Neural progenitor cell (in vitro differentiated cells): ENCODE measurements around the gene CTIF.

Experiments used
- CTCF ChIP-seq: fragments of 200-600 bp; sonication (generic); IDR thresholded peaks from 2 replicates; pipeline ENCODE4 v1.5.1; 2017; ENCODE audit warnings: antibody characterized with exemption, mild to moderate bottlenecking
- EZH2 ChIP-seq: fragments of 200-600 bp; sonication (generic); IDR thresholded peaks from 2 replicates; pipeline ENCODE4 v1.6.1; 2017; ENCODE audit warnings: antibody characterized with exemption, mild to moderate bottlenecking, moderate library complexity

DNA sequence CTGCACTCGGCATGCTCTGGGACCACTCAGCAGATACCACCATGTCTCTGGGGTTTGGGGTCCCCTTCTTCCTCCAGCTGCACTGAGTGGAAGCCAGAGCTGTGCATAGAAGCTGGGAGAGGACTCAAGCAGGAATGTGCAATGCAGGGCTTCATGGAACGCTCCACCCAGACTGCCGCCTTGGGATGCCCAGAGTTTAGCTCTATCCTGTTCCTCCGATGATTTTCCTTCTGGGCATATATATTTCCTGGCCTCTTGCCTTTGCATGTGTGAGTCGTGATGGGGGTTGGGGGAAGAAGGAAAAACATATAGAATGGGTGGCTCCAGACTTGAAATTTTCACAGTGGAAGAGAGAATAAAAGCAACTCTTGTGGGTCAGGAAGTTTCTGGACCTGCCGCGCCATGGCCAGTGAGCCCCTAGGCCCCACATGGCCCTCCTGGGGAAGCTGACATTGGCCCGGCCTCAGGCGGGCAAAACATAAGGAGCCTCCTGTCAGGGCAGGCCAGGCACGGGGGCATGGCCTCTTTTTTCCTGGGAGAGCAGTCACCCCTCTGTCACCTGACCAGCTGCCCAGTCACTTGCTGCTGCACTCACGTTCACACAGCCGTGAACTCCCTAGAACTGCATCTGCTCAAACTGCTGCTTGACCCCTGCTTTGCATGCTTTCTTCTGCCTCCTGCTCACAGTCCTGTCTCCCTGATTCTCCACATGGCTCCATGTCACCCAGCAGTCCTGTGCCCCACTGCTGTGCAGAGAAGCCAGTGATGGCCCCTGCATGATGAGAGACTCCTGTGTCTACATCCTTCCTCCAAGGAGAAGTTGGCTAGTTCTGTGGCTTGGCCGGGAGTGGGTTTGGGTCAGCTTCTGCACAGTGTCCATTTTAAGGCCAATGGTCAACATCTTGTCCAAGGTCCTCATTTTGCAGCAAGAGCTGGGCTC, 197.8 kb downstream of the CTIF start:
- TF ChIP-seq CTCF: no peak
- TF ChIP-seq EZH2: no peak
